Activated CD4-positive, alpha-beta T cell treated with anti-CD3 and anti-CD28 coated beads for 4 hours (primary cell): ENCODE data around the gene METTL5.
"Not testable (repeated sequence)": the region's sequence is repeated elsewhere in the genome, so short reads cannot be mapped to it uniquely, and the experiment has no call there.

ENCODE experiments used
- DNase-seq, 2 donors: peaks; one replicate each; pipeline ENCODE4 v3.0.0-alpha.2; 2020

METTL5 gene

GRCh38 chr2:169828141-169828811 lies 3.6 kb upstream of the METTL5 start:
- peak; percentile 50 to 52 for DNase-seq

- peak; percentile 88 to 90 for DNase-seq
Observed at GRCh38 chr2:169827272-169828140, 2.8 kb upstream of the METTL5 start, which contains the start of gene UBR3. TSS of gene UBR3 (plus strand) at chr2:169827454. CDS start at chr2:169827508, 54 bp downstream.

GRCh38 chr2:169823996-169824372 lies 721 bp downstream of the METTL5 start:
- DNase-seq = no peak

- no peak for DNase-seq
Observed at GRCh38 chr2:169822785-169823392, 1.8 kb downstream of the METTL5 start.

GRCh38 chr2:169822036-169822435 lies 2.7 kb downstream of the METTL5 start:
- DNase-seq = no peak

GRCh38 chr2:169820101-169820500 lies 4.6 kb downstream of the METTL5 start:
- DNase-seq = not testable (repeated sequence)

GRCh38 chr2:169819106-169819505 lies 5.6 kb downstream of the METTL5 start:
- no peak for DNase-seq

- no peak for DNase-seq
Observed at GRCh38 chr2:169818241-169818640, 6.5 kb downstream of the METTL5 start.

GRCh38 chr2:169817369-169817768 lies 7.3 kb downstream of the METTL5 start:
- not testable (repeated sequence) for DNase-seq

- not testable (repeated sequence) for DNase-seq
Observed at GRCh38 chr2:169816961-169817360, 7.7 kb downstream of the METTL5 start.

GRCh38 chr2:169815849-169816248 lies 8.9 kb downstream of the METTL5 start:
- no peak for DNase-seq

GRCh38 chr2:169808221-169808620 lies 16.5 kb downstream of the METTL5 start:
- no peak for DNase-seq

GRCh38 chr2:169806586-169806985 lies 18.1 kb downstream of the METTL5 start:
- no peak for DNase-seq

- DNase-seq = no peak
Observed at GRCh38 chr2:169803480-169803879, 21.2 kb downstream of the METTL5 start.

GRCh38 chr2:169798718-169799592 lies 25.8 kb downstream of the METTL5 start, which contains the start of gene SSB:
TSS of gene SSB (plus strand) at chr2:169798871. CDS start at chr2:169800961, 2,090 bp downstream.
- DNase-seq = peak; percentile 92 to 95

- DNase-seq = no peak
Observed at GRCh38 chr2:169798397-169798717, 26.3 kb downstream of the METTL5 start.

GRCh38 chr2:169797601-169798000 lies 27.1 kb downstream of the METTL5 start:
- DNase-seq = no peak

GRCh38 chr2:169796441-169796840 lies 28.3 kb downstream of the METTL5 start:
- no peak for DNase-seq

- DNase-seq = no peak
Observed at GRCh38 chr2:169795181-169795580, 29.5 kb downstream of the METTL5 start.

- no peak for DNase-seq
Observed at GRCh38 chr2:169790581-169790980, 34.1 kb downstream of the METTL5 start.

- DNase-seq = no peak
Observed at GRCh38 chr2:169782513-169782912, 42.2 kb downstream of the METTL5 start.

GRCh38 chr2:169781249-169782013 lies 43.3 kb downstream of the METTL5 start:
- DNase-seq = no peak
